Smooth muscle cell (in vitro differentiated cells): ENCODE results near the gene KCNQ4. TPM values are rescaled to one million over a fixed set of nuclear protein-coding genes. Genes with fewer than 3 reads are reported as not detected.

Experiments
- DNase-seq: peaks from one replicate; lab custom pipeline; 2025; ENCODE audit not compliant: unreplicated experiment; lab: John Stamatoyannopoulos, UW
- H2AFZ ChIP-seq: fragments of 200-600 bp; sonication (generic); 2 replicates; pipeline ENCODE4 v1.6.0; 2016; ENCODE audit warnings: antibody characterized with exemption, low read depth, mild to moderate bottlenecking
- H3F3A ChIP-seq: fragments of 200-600 bp; sonication (generic); 2 replicates; pipeline ENCODE4 v1.6.0; 2017; ENCODE audit warnings: antibody characterized with exemption, low read depth
- H3K27ac ChIP-seq: fragments of 200-600 bp; sonication (generic); 2 replicates; pipeline ENCODE4 v1.5.1; 2016; ENCODE audit warnings: low read depth, mild to moderate bottlenecking
- H3K27me3 ChIP-seq: fragments of 200-600 bp; sonication (generic); 2 replicates; pipeline ENCODE4 v1.6.1; 2016; ENCODE audit warnings: low read depth, mild to moderate bottlenecking
- H3K36me3 ChIP-seq: fragments of 200-600 bp; sonication (generic); 2 replicates; pipeline ENCODE4 v1.5.1; 2016; ENCODE audit warnings: low read depth
- H3K4me1 ChIP-seq: fragments of 200-600 bp; sonication (generic); 2 replicates; pipeline ENCODE4 v1.5.1; 2016; ENCODE audit warnings: low read depth
- H3K4me2 ChIP-seq: fragments of 200-600 bp; sonication (generic); 2 replicates; pipeline ENCODE4 v1.6.0; 2016; ENCODE audit warnings: mild to moderate bottlenecking
- H3K4me3 ChIP-seq: fragments of 200-600 bp; sonication (generic); 2 replicates; pipeline ENCODE4 v1.5.1; 2016; ENCODE audit warnings: mild to moderate bottlenecking
- H3K79me2 ChIP-seq: fragments of 200-600 bp; sonication (generic); 2 replicates; pipeline ENCODE4 v1.6.0; 2016; ENCODE audit warnings: low read depth, mild to moderate bottlenecking
- H3K9ac ChIP-seq: fragments of 200-600 bp; sonication (generic); 2 replicates; pipeline ENCODE4 v1.6.0; 2016; ENCODE audit warnings: low read depth
- H3K9me3 ChIP-seq: fragments of 200-600 bp; sonication (generic); replicated peaks from 2 replicates; pipeline ENCODE4 v1.5.1; 2016; ENCODE audit warnings: low read depth
- H4K20me1 ChIP-seq: fragments of 200-600 bp; sonication (generic); 2 replicates; pipeline ENCODE4 v1.6.0; 2016; ENCODE audit warnings: low read depth
- CTCF ChIP-seq: fragments of 200-600 bp; sonication (generic); IDR thresholded peaks from 2 replicates; pipeline ENCODE4 v1.5.1; 2017; ENCODE audit warnings: borderline replicate concordance, mild to moderate bottlenecking, antibody characterized with exemption; ENCODE audit not compliant: insufficient read depth, poor library complexity, severe bottlenecking
- WGBS: methylation state at CpG from one replicate; pipeline ENCODE4 v1.1.7; 2016; ENCODE audit warnings: low lambda C conversion rate; 5-methylcytosine and 5-hydroxymethylcytosine counted together
- polyA plus RNA-seq: library from polyadenylated mRNA; unstranded; fragments of >200 nt; fragmentation: Nextera tagmentation; extraction: Ambion mirVana; gene quantifications from 2 replicates; pipeline ENCODE4 v1.2.1, GENCODE V29; 2016
- total RNA-seq: library from RNA; depleted of rRNA; stranded (reverse); fragments of >200 nt; gene quantifications from 2 replicates; pipeline ENCODE4 v1.2.3, GENCODE V29; 2014

KCNQ4 gene
- total and polyA plus RNA-seq, 2 experiments from 2014 or later = 0.06 TPM; not detected in 1

- DNase-seq = no peak
- 86% methylated on average over 8 of the region's 8 CpGs for WGBS
Measured at GRCh38 chr1:40757084-40757483, 26.5 kb upstream of the KCNQ4 start.

GRCh38 chr1:40758004-40758403 lies 25.6 kb upstream of the KCNQ4 start:
- Histone ChIP-seq H3K27ac (no peak overlapping the region), H3K27me3 (no peaks in the 10 kb centered on the region), H2AFZ (no peak overlapping the region), H3K4me3 (no peak overlapping the region), H4K20me1 (peaks cover 74% of the 10 kb centered on the region), H3K9me3 (no peaks in the 10 kb centered on the region), H3K79me2 (no peaks in the 10 kb centered on the region), H3K4me1 (no peaks in the 10 kb centered on the region), H3F3A (no peaks in the 10 kb centered on the region), H3K4me2 (no peak overlapping the region), H3K36me3 (peaks cover 20% of the 10 kb centered on the region), H3K9ac (no peak overlapping the region)
- DNase-seq = no peak
- WGBS = 96% methylated on average over 7 of the region's 7 CpGs
- no peak for TF ChIP-seq CTCF

More at GRCh38 chr1:40757084-40757483, 26.5 kb upstream of the KCNQ4 start:
- Histone ChIP-seq H3K9ac (no peak overlapping the region), H3K4me3 (no peak overlapping the region), H2AFZ (no peak overlapping the region), H3K36me3 (peaks cover 20% of the 10 kb centered on the region), H3K4me2 (no peak overlapping the region), H3K9me3 (no peaks in the 10 kb centered on the region), H3K27me3 (no peaks in the 10 kb centered on the region), H3K4me1 (no peaks in the 10 kb centered on the region), H3K27ac (no peak overlapping the region), H4K20me1 (peaks cover 76% of the 10 kb centered on the region), H3F3A (no peaks in the 10 kb centered on the region), H3K79me2 (no peaks in the 10 kb centered on the region)
- TF ChIP-seq CTCF = no peak

GRCh38 chr1:40758578-40759343 lies 24.8 kb upstream of the KCNQ4 start:
- Histone ChIP-seq H3K4me2 (no peak overlapping the region), H3K36me3 (peaks cover 15% of the 10 kb centered on the region), H3K9me3 (no peaks in the 10 kb centered on the region), H3K27ac (no peak overlapping the region), H3K4me3 (no peak overlapping the region), H2AFZ (no peak overlapping the region), H3F3A (no peaks in the 10 kb centered on the region), H3K27me3 (no peaks in the 10 kb centered on the region), H3K4me1 (no peaks in the 10 kb centered on the region), H4K20me1 (peaks cover 67% of the 10 kb centered on the region), H3K79me2 (no peaks in the 10 kb centered on the region), H3K9ac (no peak overlapping the region)
- WGBS = 97% methylated on average over 6 of the region's 6 CpGs
- no peak for TF ChIP-seq CTCF
- no peak for DNase-seq

- Histone ChIP-seq H3F3A (no peaks in the 10 kb centered on the region), H3K4me1 (no peaks in the 10 kb centered on the region), H3K9ac (no peak overlapping the region), H2AFZ (no peak overlapping the region), H3K79me2 (no peaks in the 10 kb centered on the region), H3K4me2 (no peak overlapping the region), H3K27me3 (no peaks in the 10 kb centered on the region), H3K4me3 (no peak overlapping the region), H3K27ac (no peak overlapping the region), H3K36me3 (peaks cover 9% of the 10 kb centered on the region), H4K20me1 (peaks cover 56% of the 10 kb centered on the region), H3K9me3 (no peaks in the 10 kb centered on the region)
- 80% methylated on average over 4 of the region's 4 CpGs for WGBS
- no peak for TF ChIP-seq CTCF
- no peak for DNase-seq
Measured at GRCh38 chr1:40760984-40761383, 22.6 kb upstream of the KCNQ4 start.
